Tibial artery (tissue), 4 donors: ENCODE results near the gene DCAF15.

Experiments
- DNase-seq, 2 donors: peaks; one replicate each; pipeline ENCODE4 v3.0.0-alpha.2; 2019
- H3K27ac ChIP-seq, 2 donors: fragments of 200-600 bp; sonication (generic) in 1 of 2; 1 replicate in 1 of 2; 2 replicates in 1 of 2; pipeline ENCODE4 v1.5.1; 2018 to 2019; ENCODE audit warnings: mild to moderate bottlenecking in 1 of 2
- H3K27me3 ChIP-seq, 2 donors: fragments of 200-600 bp; sonication (generic) in 1 of 2; one replicate each; pipeline versions ENCODE4 v1.5.1 to v1.6.0; 2016 to 2019
- H3K36me3 ChIP-seq, 3 donors: fragments of 200-600 bp; sonication (generic) in 2 of 3; one replicate each; pipeline ENCODE4 v1.5.1; 2016 to 2019; ENCODE audit warnings: mild to moderate bottlenecking in 2 of 3
- H3K4me1 ChIP-seq, 4 donors: fragments of 200-600 bp; sonication (generic) in 2 of 4; 1 replicate in 3 of 4; 2 replicates in 1 of 4; pipeline ENCODE4 v1.5.1; 2016 to 2019
- H3K4me3 ChIP-seq, 2 donors: fragments of 200-600 bp; sonication (generic) in 1 of 2; 1 replicate in 1 of 2; 2 replicates in 1 of 2; pipeline ENCODE4 v1.5.1; 2018 to 2019; ENCODE audit warnings: mild to moderate bottlenecking in 2 of 2
- H3K9me3 ChIP-seq, 3 donors: fragments of 200-600 bp; sonication (generic) in 1 of 3; one replicate each; pipeline ENCODE4 v1.5.1; 2016 to 2019
- intact Hi-C: fragments of 100-400 bp; cut with DNase I; formaldehyde crosslinking; loops from one replicate; pipeline ENCODE4 v1.15.0; 2023; ENCODE audit warnings: low total_unique reads
- TF ChIP-seq, protein P1 (sequence below), 2 experiments: fragments of 200-600 bp in 1 of 2; fragments of 450-650 bp in 1 of 2; IDR thresholded peaks; one replicate each; pipeline ENCODE4 v1.5.1; 2017 to 2019; ENCODE audit warnings: antibody characterized with exemption in 2 of 2, mild to moderate bottlenecking in 1 of 2, moderate library complexity in 1 of 2

The DCAF15 gene

GRCh38 chr19:13989487-13989886 is 37.2 kb downstream of the DCAF15 start:
- intact Hi-C loops, result no loop called here
- H3K4me1 ChIP-seq, result peaks cover 0 to 19% (median 15%) of the 10 kb centered on the region in 4 donors
- no peak overlapping the region for H3K4me3 ChIP-seq
- H3K27me3 ChIP-seq, result no peaks in the 10 kb centered on the region
- H3K9me3 ChIP-seq, result no peaks in the 10 kb centered on the region
- TF ChIP-seq, protein P1, sequence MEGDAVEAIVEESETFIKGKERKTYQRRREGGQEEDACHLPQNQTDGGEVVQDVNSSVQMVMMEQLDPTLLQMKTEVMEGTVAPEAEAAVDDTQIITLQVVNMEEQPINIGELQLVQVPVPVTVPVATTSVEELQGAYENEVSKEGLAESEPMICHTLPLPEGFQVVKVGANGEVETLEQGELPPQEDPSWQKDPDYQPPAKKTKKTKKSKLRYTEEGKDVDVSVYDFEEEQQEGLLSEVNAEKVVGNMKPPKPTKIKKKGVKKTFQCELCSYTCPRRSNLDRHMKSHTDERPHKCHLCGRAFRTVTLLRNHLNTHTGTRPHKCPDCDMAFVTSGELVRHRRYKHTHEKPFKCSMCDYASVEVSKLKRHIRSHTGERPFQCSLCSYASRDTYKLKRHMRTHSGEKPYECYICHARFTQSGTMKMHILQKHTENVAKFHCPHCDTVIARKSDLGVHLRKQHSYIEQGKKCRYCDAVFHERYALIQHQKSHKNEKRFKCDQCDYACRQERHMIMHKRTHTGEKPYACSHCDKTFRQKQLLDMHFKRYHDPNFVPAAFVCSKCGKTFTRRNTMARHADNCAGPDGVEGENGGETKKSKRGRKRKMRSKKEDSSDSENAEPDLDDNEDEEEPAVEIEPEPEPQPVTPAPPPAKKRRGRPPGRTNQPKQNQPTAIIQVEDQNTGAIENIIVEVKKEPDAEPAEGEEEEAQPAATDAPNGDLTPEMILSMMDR (IDR thresholded peaks at IDR 0.05), result no peak
- no peak overlapping the region for H3K27ac ChIP-seq
- H3K36me3 ChIP-seq, result peaks cover 0 to 40% (median 17%) of the 10 kb centered on the region in 3 donors
- DNase-seq, result no peak

DNA sequence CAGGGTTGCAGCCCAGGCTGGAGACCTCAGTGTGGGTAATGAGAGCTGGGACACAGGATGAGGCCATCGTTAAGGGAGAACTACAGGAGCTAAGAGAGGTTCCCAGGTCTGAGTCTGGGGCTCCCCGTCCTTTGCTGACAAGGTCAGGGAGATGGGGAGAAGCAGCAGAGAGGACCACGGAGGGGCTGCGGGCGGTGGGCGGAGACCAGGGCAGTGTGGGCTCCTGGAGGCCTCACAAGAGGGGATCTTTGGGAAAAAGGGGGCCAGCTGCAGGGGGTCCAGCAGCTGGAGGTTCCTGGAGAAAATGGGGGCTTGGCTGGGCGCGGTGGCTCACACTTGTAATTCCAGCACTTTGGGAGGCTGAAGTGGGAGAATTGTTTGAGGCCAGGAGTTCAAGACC is 37.8 kb downstream of the DCAF15 start:
- H3K27me3 ChIP-seq, result no peaks in the 10 kb centered on the region
- DNase-seq, result no peak
- intact Hi-C loops, result no loop called here
- H3K27ac ChIP-seq, result no peak overlapping the region
- no peak overlapping the region for H3K4me3 ChIP-seq
- peaks cover 0 to 40% (median 17%) of the 10 kb centered on the region in 3 donors for H3K36me3 ChIP-seq
- no peaks in the 10 kb centered on the region for H3K9me3 ChIP-seq
- TF ChIP-seq, protein P1 (IDR thresholded peaks at IDR 0.05), result no peak
- peaks cover 0 to 19% (median 15%) of the 10 kb centered on the region in 4 donors for H3K4me1 ChIP-seq

GRCh38 chr19:13992025-13992424 is 39.7 kb downstream of the DCAF15 start:
- TF ChIP-seq, protein P1 (IDR thresholded peaks at IDR 0.05), result no peak
- intact Hi-C loops, result no loop called here
- Histone ChIP-seq H3K27me3 (no peaks in the 10 kb centered on the region), H3K9me3 (no peaks in the 10 kb centered on the region), H3K27ac (no peak overlapping the region), H3K36me3 (peaks cover 0 to 40% (median 17%) of the 10 kb centered on the region in 3 donors), H3K4me3 (no peak overlapping the region), H3K4me1 (peaks cover 0 to 9% (median 3%) of the 10 kb centered on the region in 4 donors)
- DNase-seq, result no peak

DNA sequence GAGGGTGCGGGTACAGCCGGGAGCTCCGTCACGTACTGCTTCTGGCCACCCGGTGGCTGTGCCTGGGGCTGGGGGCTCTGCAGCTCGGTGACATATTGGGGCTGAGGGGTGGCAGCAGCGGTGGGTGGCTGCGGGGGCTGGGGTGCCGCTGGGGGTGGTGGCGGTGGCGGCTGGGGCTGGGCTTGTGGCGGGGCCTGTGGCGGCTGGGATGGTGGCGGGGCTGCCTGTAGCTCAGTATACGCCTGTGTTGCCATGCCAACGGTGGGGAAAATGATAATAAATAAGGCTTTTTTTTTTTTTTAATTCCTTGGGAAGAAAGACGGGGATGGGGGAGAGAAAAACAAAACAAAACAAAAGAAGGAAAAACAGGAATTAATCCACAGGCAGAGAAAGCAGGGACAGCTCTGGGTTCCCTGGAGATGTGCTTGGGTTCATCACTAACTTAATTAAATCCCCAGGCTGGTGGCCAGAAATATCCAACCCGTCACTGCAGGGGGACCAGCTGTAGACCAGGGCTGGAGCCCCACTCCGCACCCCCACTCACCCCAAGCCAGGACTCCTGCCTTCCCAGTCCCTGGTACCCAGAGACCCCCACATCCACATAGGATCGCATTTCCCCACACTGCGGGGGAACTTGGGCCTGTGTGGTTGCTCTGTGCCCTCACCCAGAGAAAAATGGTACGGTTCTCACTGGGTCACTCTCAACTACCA is 41.4 kb downstream of the DCAF15 start:
- TF ChIP-seq, protein P1 (IDR thresholded peaks at IDR 0.05), result no peak

DNA sequence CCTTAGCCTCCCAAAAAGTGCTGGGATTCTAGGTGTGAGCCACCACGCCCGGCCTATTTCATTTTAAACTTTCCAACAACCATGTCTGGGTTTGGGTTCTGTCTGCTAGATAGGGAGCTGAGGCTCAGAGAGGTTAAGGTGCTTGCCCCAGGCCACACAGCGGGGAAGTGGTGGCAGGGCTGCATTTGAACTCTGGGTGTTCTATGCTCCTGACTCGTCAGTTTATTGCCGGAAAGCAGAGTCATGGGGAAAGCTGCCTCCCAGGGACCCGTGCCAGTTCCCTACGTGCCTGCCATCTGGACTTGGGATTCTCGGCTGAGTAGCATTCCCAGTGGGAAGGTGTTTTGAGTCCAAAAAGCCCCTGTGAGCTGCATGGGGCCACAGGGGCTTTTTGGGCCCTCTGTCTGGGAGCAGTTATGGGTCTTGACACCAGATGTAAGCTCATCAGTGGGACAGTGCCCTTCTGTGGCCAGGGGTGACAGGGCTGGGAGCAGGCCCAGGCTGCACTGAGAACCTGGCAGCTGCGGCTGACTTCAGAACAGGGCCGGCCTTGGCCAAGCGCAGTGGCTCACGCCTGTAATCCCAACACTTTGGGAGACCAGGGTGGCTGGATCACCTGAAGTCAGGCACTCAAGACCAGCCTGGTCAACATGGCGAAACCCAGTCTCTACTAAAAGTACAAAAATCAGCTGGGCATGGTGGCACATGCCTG is 42.9 kb downstream of the DCAF15 start:
- TF ChIP-seq, protein P1 (IDR thresholded peaks at IDR 0.05), result no peak
- peaks cover 0 to 28% (median 26%) of the 10 kb centered on the region in 3 donors for H3K36me3 ChIP-seq
- no peak overlapping the region for H3K27ac ChIP-seq

More for the DNA sequence above, 41.4 kb downstream of the DCAF15 start:
- intact Hi-C loops, result no loop called here
- no peaks in the 10 kb centered on the region for H3K27me3 ChIP-seq
- H3K27ac ChIP-seq, result no peak overlapping the region
- peaks cover 0 to 2% (median 0%) of the 10 kb centered on the region in 3 donors for H3K9me3 ChIP-seq
- no peaks in the 10 kb centered on the region for H3K4me1 ChIP-seq
- DNase-seq, result no peak
- H3K36me3 ChIP-seq, result peaks cover 0 to 39% (median 22%) of the 10 kb centered on the region in 3 donors
- no peak overlapping the region for H3K4me3 ChIP-seq

More for the DNA sequence above, 42.9 kb downstream of the DCAF15 start:
- intact Hi-C loops, result no loop called here
- Histone ChIP-seq H3K4me3 (no peak overlapping the region), H3K9me3 (peaks cover 0 to 7% (median 0%) of the 10 kb centered on the region in 3 donors), H3K27me3 (no peaks in the 10 kb centered on the region), H3K4me1 (no peaks in the 10 kb centered on the region)
- DNase-seq, result peak in 1 of 2 donors; percentile 45
